Activated CD8-positive, alpha-beta memory T cell treated with anti-CD3 and anti-CD28 coated beads for 1 hour (primary cell): Measurements from ENCODE around the gene IP6K3.

Source experiments
- DNase-seq, 2 donors: peaks; one replicate each; pipeline ENCODE4 v3.0.0-alpha.2; 2020; ENCODE audit warnings: low read depth in 1 of 2; ENCODE audit errors: extremely low read depth in 1 of 2

IP6K3 gene

GRCh38 chr6:33692078-33692759 is 54.5 kb downstream of the IP6K3 start:
- DNase-seq = no peak

GRCh38 chr6:33691456-33692077 is 55.1 kb downstream of the IP6K3 start:
- no peak for DNase-seq

- DNase-seq = no peak
Measured at GRCh38 chr6:33690766-33691165, 55.9 kb downstream of the IP6K3 start.

- no peak for DNase-seq
Measured at GRCh38 chr6:33689879-33690278, 56.8 kb downstream of the IP6K3 start.

GRCh38 chr6:33689148-33689494 is 57.6 kb downstream of the IP6K3 start:
- DNase-seq = no peak

- DNase-seq = no peak
Measured at GRCh38 chr6:33688451-33689147, 58.1 kb downstream of the IP6K3 start.

GRCh38 chr6:33688006-33688405 is 58.7 kb downstream of the IP6K3 start:
- no peak for DNase-seq

GRCh38 chr6:33686981-33687975 is 59.4 kb downstream of the IP6K3 start:
- DNase-seq = no peak

- DNase-seq = no peak
Measured at GRCh38 chr6:33686225-33686924, 60.3 kb downstream of the IP6K3 start.

- DNase-seq = no peak
Measured at GRCh38 chr6:33685411-33686224, 61.1 kb downstream of the IP6K3 start.

GRCh38 chr6:33684983-33685382 is 61.7 kb downstream of the IP6K3 start:
- DNase-seq = no peak

- DNase-seq = no peak
Measured at GRCh38 chr6:33684428-33684896, 62.2 kb downstream of the IP6K3 start.

GRCh38 chr6:33683576-33684427 is 62.9 kb downstream of the IP6K3 start:
- no peak for DNase-seq

GRCh38 chr6:33683051-33683571 is 63.6 kb downstream of the IP6K3 start:
- DNase-seq = no peak

GRCh38 chr6:33682341-33682740 is 64.4 kb downstream of the IP6K3 start:
- DNase-seq = no peak

- no peak for DNase-seq
Measured at GRCh38 chr6:33679761-33680160, 66.9 kb downstream of the IP6K3 start.

- DNase-seq = no peak
Measured at GRCh38 chr6:33678932-33679490, 67.7 kb downstream of the IP6K3 start.
